Measurements from ENCODE around the gene VMP1. TPM values are rescaled to one million over a fixed set of nuclear protein-coding genes. Genes with fewer than 3 reads are reported as not detected.

The VMP1 gene
- total RNA-seq, 1 experiment from 2014 or later = 72.8 TPM

- no peak for ATAC-seq
- TF ChIP-seq USF2 (CRISPR knock-in tag; IDR thresholded peaks at IDR 0.05) (no peak), ETV6 (CRISPR knock-in tag; IDR thresholded peaks at IDR 0.05) (no peak), ZNF232 (CRISPR knock-in tag; IDR thresholded peaks at IDR 0.05) (no peak), ATF6 (CRISPR knock-in tag; IDR thresholded peaks at IDR 0.05) (no peak), CREM (CRISPR knock-in tag; IDR thresholded peaks at IDR 0.05) (no peak), ZNF317 (CRISPR knock-in tag; IDR thresholded peaks at IDR 0.05; ENCODE audit: borderline replicate concordance, low read depth) (no peak), KAT7 (CRISPR knock-in tag; IDR thresholded peaks at IDR 0.05; ENCODE audit: borderline replicate concordance) (no peak), ZNF423 (CRISPR knock-in tag; IDR thresholded peaks at IDR 0.05) (no peak), SP1 (CRISPR knock-in tag; conservative IDR thresholded peaks at IDR 0.05) (no peak), CDX4 (CRISPR knock-in tag; IDR thresholded peaks at IDR 0.05; ENCODE audit: borderline replicate concordance) (no peak), ZNF396 (CRISPR knock-in tag; IDR thresholded peaks at IDR 0.05; ENCODE audit: borderline replicate concordance) (no peak), ZNF138 (CRISPR knock-in tag; conservative IDR thresholded peaks at IDR 0.05) (no peak), JUN (CRISPR knock-in tag; IDR thresholded peaks at IDR 0.05) (no peak), ZNF219 (CRISPR knock-in tag; IDR thresholded peaks at IDR 0.05; ENCODE audit: borderline replicate concordance) (no peak), ZBTB21 (CRISPR knock-in tag; IDR thresholded peaks at IDR 0.05; ENCODE audit: borderline replicate concordance) (no peak)
- TF ChIP-seq, protein P1, sequence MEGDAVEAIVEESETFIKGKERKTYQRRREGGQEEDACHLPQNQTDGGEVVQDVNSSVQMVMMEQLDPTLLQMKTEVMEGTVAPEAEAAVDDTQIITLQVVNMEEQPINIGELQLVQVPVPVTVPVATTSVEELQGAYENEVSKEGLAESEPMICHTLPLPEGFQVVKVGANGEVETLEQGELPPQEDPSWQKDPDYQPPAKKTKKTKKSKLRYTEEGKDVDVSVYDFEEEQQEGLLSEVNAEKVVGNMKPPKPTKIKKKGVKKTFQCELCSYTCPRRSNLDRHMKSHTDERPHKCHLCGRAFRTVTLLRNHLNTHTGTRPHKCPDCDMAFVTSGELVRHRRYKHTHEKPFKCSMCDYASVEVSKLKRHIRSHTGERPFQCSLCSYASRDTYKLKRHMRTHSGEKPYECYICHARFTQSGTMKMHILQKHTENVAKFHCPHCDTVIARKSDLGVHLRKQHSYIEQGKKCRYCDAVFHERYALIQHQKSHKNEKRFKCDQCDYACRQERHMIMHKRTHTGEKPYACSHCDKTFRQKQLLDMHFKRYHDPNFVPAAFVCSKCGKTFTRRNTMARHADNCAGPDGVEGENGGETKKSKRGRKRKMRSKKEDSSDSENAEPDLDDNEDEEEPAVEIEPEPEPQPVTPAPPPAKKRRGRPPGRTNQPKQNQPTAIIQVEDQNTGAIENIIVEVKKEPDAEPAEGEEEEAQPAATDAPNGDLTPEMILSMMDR (IDR thresholded peaks at IDR 0.05) = no peak
- H3K9me3 Mint-ChIP-seq = no peaks in the 10 kb centered on the region
- no peak overlapping the region for H3K27ac Mint-ChIP-seq
- CTCF ChIA-PET = no interaction called here
- POLR2A ChIA-PET = no interaction called here
- H3K27me3 Mint-ChIP-seq (ENCODE audit: low read depth) = no peaks in the 10 kb centered on the region
- H3K4me1 Mint-ChIP-seq = peaks cover 9% of the 10 kb centered on the region
- no peak overlapping the region for H3K4me3 Mint-ChIP-seq
- no peak for DNase-seq (ENCODE audit: low spot score)
- H3K36me3 Mint-ChIP-seq = no peaks in the 10 kb centered on the region
These were observed 20.5 kb downstream of the VMP1 start for GRCh38 chr17:59727817-59728533.

DNA sequence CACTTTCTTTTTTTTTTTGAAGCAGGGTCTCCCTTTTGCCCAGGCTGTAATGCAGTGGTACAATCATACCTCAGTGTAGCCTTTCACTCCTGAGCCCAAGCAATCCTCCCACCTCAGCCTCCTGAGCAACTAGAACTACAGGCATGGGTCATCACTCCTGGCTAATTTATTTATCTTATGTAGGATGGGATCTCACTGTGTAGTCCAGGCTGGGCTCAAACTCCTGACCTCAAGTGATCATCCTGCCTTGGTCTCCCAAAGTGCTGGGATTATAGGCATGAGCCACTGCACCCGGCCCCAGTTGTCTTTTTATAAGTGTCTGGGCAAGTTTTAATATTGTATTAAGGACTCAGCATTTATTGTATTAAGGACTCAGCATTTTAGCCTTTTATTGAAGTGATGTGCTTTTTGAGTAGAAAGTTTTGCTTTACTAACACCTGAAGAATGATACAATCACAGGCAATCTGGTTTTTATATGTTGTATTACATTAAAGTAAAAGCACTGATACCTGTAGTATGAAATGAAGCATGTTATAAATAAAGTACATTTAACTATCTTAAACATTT lies 22.9 kb downstream of the VMP1 start:
- no peak for DNase-seq (ENCODE audit: low spot score)
- Mint-ChIP-seq H3K4me3 (no peak overlapping the region), H3K36me3 (peaks cover under 1% of the 10 kb centered on the region; the same call in 1 of the 2 replicates), H3K27me3 (ENCODE audit: low read depth) (no peaks in the 10 kb centered on the region), H3K4me1 (no peaks in the 10 kb centered on the region), H3K9me3 (no peaks in the 10 kb centered on the region), H3K27ac (no peak overlapping the region)
- ChIA-PET POLR2A (no interaction called here), CTCF (no interaction called here)
- no peak for ATAC-seq
- TF ChIP-seq E2F4 (CRISPR knock-in tag; IDR thresholded peaks at IDR 0.05; ENCODE audit: borderline replicate concordance, low read depth) (no peak), ELF4 (CRISPR knock-in tag; IDR thresholded peaks at IDR 0.05; ENCODE audit: low read depth) (no peak), JAZF1 (CRISPR knock-in tag; IDR thresholded peaks at IDR 0.05) (no peak), FOXJ3 (CRISPR knock-in tag; IDR thresholded peaks at IDR 0.05; ENCODE audit: borderline replicate concordance) (no peak), ZNF671 (CRISPR knock-in tag; IDR thresholded peaks at IDR 0.05) (no peak), CREM (CRISPR knock-in tag; IDR thresholded peaks at IDR 0.05) (no peak), MLX (CRISPR knock-in tag; IDR thresholded peaks at IDR 0.05) (no peak)
- TF ChIP-seq, protein P2, sequence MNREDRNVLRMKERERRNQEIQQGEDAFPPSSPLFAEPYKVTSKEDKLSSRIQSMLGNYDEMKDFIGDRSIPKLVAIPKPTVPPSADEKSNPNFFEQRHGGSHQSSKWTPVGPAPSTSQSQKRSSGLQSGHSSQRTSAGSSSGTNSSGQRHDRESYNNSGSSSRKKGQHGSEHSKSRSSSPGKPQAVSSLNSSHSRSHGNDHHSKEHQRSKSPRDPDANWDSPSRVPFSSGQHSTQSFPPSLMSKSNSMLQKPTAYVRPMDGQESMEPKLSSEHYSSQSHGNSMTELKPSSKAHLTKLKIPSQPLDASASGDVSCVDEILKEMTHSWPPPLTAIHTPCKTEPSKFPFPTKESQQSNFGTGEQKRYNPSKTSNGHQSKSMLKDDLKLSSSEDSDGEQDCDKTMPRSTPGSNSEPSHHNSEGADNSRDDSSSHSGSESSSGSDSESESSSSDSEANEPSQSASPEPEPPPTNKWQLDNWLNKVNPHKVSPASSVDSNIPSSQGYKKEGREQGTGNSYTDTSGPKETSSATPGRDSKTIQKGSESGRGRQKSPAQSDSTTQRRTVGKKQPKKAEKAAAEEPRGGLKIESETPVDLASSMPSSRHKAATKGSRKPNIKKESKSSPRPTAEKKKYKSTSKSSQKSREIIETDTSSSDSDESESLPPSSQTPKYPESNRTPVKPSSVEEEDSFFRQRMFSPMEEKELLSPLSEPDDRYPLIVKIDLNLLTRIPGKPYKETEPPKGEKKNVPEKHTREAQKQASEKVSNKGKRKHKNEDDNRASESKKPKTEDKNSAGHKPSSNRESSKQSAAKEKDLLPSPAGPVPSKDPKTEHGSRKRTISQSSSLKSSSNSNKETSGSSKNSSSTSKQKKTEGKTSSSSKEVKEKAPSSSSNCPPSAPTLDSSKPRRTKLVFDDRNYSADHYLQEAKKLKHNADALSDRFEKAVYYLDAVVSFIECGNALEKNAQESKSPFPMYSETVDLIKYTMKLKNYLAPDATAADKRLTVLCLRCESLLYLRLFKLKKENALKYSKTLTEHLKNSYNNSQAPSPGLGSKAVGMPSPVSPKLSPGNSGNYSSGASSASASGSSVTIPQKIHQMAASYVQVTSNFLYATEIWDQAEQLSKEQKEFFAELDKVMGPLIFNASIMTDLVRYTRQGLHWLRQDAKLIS (CRISPR knock-in tag; IDR thresholded peaks at IDR 0.05; ENCODE audit: borderline replicate concordance) = no peak

Data from WTC11 (cell line).